Natural killer cell treated with Interleukin-12 subunit alpha and Interleukin-12 subunit beta and Interleukin-15 and Interleukin-18, amount 100 ng/mL, for 72 hours (primary cell): ENCODE measurements around the gene ADAM15. TPM values are rescaled to one million over a fixed set of nuclear protein-coding genes. Genes with fewer than 3 reads are reported as not detected.

Experiments
- ATAC-seq, 2 donors: fragments of 150-1000 bp; cut with Tn5 transposase in 1 of 2; sonication (Bioruptor Pico), chemical (Tn5 transposase) in 1 of 2; 2 replicates each; pipeline ENCODE4 v1.10.0; 2021
- DNase-seq: peaks from one replicate; pipeline ENCODE4 v3.0.0; 2022; ENCODE audit warnings: low spot score
- H3K27ac Mint-ChIP-seq, 2 donors: 1 replicate in 1 of 2; 2 replicates in 1 of 2; pipeline ENCODE4 v1.8.0; 2022; ENCODE audit warnings: mixed read lengths in 2 of 2, mild to moderate bottlenecking in 1 of 2, moderate library complexity in 1 of 2
- H3K27me3 Mint-ChIP-seq, 2 donors: 1 replicate in 1 of 2; 2 replicates in 1 of 2; pipeline ENCODE4 v1.8.0; 2022; ENCODE audit warnings: mixed read lengths in 2 of 2
- H3K36me3 Mint-ChIP-seq: one replicate; pipeline ENCODE4 v1.8.0; 2022; ENCODE audit warnings: mixed read lengths
- H3K4me1 Mint-ChIP-seq, 2 donors: 1 replicate in 1 of 2; 2 replicates in 1 of 2; pipeline ENCODE4 v1.8.0; 2022; ENCODE audit warnings: low read depth in 2 of 2, mixed read lengths in 2 of 2, mild to moderate bottlenecking in 1 of 2
- H3K4me3 Mint-ChIP-seq: one replicate; pipeline ENCODE4 v1.8.0; 2022; ENCODE audit warnings: mixed read lengths
- H3K9me3 Mint-ChIP-seq: 2 replicates; pipeline ENCODE4 v1.8.0; 2022; ENCODE audit warnings: mixed read lengths
- total RNA-seq, 2 donors: library from RNA; stranded (reverse); gene quantifications; one replicate each; pipeline ENCODE4 v1.2.3, GENCODE V29; 2022

Gene ADAM15
- total RNA-seq, 2 donors from 2014 or later: 42.1 to 107 TPM

GRCh38 chr1:155092641-155093040, 41.5 kb downstream of the ADAM15 start:
- Mint-ChIP-seq H3K4me3 (no peak overlapping the region), H3K9me3 (no peaks in the 10 kb centered on the region), H3K4me1 (peaks cover 4% of the 10 kb centered on the region in 2 donors), H3K27me3 (peaks cover 8 to 14% of the 10 kb centered on the region in 2 donors), H3K36me3 (no peaks in the 10 kb centered on the region), H3K27ac (no peak overlapping the region)
- DNase-seq (no peak), ATAC-seq (no peak)

GRCh38 chr1:155093911-155094621, 43.0 kb downstream of the ADAM15 start:
- Mint-ChIP-seq H3K9me3 (no peaks in the 10 kb centered on the region), H3K4me3 (no peak overlapping the region), H3K27ac (no peak overlapping the region), H3K27me3 (peaks cover 8 to 14% of the 10 kb centered on the region in 2 donors), H3K36me3 (no peaks in the 10 kb centered on the region), H3K4me1 (peaks cover 4% of the 10 kb centered on the region in 2 donors)
- ATAC-seq: peak in 1 of 2 donors; percentile 29
- DNase-seq: no peak

- no peak overlapping the region for H3K27ac Mint-ChIP-seq
- no peaks in the 10 kb centered on the region for H3K36me3 Mint-ChIP-seq
- no peak overlapping the region for H3K4me3 Mint-ChIP-seq
- no peak for ATAC-seq
- peaks cover 4% of the 10 kb centered on the region in 2 donors for H3K4me1 Mint-ChIP-seq
- no peak for DNase-seq
- no peaks in the 10 kb centered on the region for H3K9me3 Mint-ChIP-seq
- peaks cover 8 to 14% of the 10 kb centered on the region in 2 donors for H3K27me3 Mint-ChIP-seq
Measured at GRCh38 chr1:155094622-155094948, 43.5 kb downstream of the ADAM15 start.

GRCh38 chr1:155099331-155099730, 48.2 kb downstream of the ADAM15 start:
- Mint-ChIP-seq H3K4me1 (no peaks in the 10 kb centered on the region), H3K9me3 (no peaks in the 10 kb centered on the region)
- no peak for ATAC-seq

GRCh38 chr1:155103325-155103724, 52.2 kb downstream of the ADAM15 start:
- DNase-seq: no peak

More at GRCh38 chr1:155099331-155099730, 48.2 kb downstream of the ADAM15 start:
- peaks cover 8 to 14% of the 10 kb centered on the region in 2 donors for H3K27me3 Mint-ChIP-seq
- H3K36me3 Mint-ChIP-seq: no peaks in the 10 kb centered on the region
- H3K27ac Mint-ChIP-seq: no peak overlapping the region
- DNase-seq: no peak
- H3K4me3 Mint-ChIP-seq: no peak overlapping the region

GRCh38 chr1:155104605-155105534, 53.8 kb downstream of the ADAM15 start:
- H3K36me3 Mint-ChIP-seq: no peaks in the 10 kb centered on the region
- H3K27me3 Mint-ChIP-seq: peaks cover 5 to 7% of the 10 kb centered on the region in 2 donors
- no peaks in the 10 kb centered on the region for H3K9me3 Mint-ChIP-seq
- DNase-seq (no peak), ATAC-seq (no peak)
- H3K4me1 Mint-ChIP-seq: no peaks in the 10 kb centered on the region
- no peak overlapping the region for H3K27ac Mint-ChIP-seq
- no peak overlapping the region for H3K4me3 Mint-ChIP-seq

More at GRCh38 chr1:155103325-155103724, 52.2 kb downstream of the ADAM15 start:
- H3K27ac Mint-ChIP-seq: no peak overlapping the region
- no peaks in the 10 kb centered on the region for H3K36me3 Mint-ChIP-seq
- no peaks in the 10 kb centered on the region for H3K4me1 Mint-ChIP-seq
- H3K27me3 Mint-ChIP-seq: peaks cover 5 to 7% of the 10 kb centered on the region in 2 donors
- no peak for ATAC-seq
- H3K9me3 Mint-ChIP-seq: no peaks in the 10 kb centered on the region
- no peak overlapping the region for H3K4me3 Mint-ChIP-seq

GRCh38 chr1:155105604-155106011, 54.5 kb downstream of the ADAM15 start:
- Mint-ChIP-seq H3K27ac (no peak overlapping the region), H3K4me1 (no peaks in the 10 kb centered on the region), H3K27me3 (peaks cover 5 to 7% of the 10 kb centered on the region in 2 donors), H3K9me3 (no peaks in the 10 kb centered on the region), H3K4me3 (no peak overlapping the region), H3K36me3 (no peaks in the 10 kb centered on the region)
- ATAC-seq (no peak), DNase-seq (no peak)

GRCh38 chr1:155106862-155107261, 55.7 kb downstream of the ADAM15 start:
- Mint-ChIP-seq H3K27me3 (peaks cover 7 to 8% of the 10 kb centered on the region in 2 donors), H3K27ac (no peak overlapping the region), H3K4me3 (no peak overlapping the region), H3K4me1 (no peaks in the 10 kb centered on the region), H3K9me3 (no peaks in the 10 kb centered on the region), H3K36me3 (no peaks in the 10 kb centered on the region)
- no peak for ATAC-seq
- DNase-seq: peak; percentile 12

GRCh38 chr1:155107309-155108264, 56.5 kb downstream of the ADAM15 start:
- Mint-ChIP-seq H3K4me3 (no peak overlapping the region), H3K27ac (no peak overlapping the region), H3K36me3 (no peaks in the 10 kb centered on the region), H3K4me1 (no peaks in the 10 kb centered on the region), H3K27me3 (peaks cover 7 to 8% of the 10 kb centered on the region in 2 donors), H3K9me3 (no peaks in the 10 kb centered on the region)
- DNase-seq: no peak
- no peak for ATAC-seq

- ATAC-seq (no peak), DNase-seq (no peak)
- no peaks in the 10 kb centered on the region for H3K9me3 Mint-ChIP-seq
- peaks cover 7 to 8% of the 10 kb centered on the region in 2 donors for H3K27me3 Mint-ChIP-seq
- no peak overlapping the region for H3K4me3 Mint-ChIP-seq
- no peaks in the 10 kb centered on the region for H3K4me1 Mint-ChIP-seq
- no peaks in the 10 kb centered on the region for H3K36me3 Mint-ChIP-seq
- H3K27ac Mint-ChIP-seq: no peak overlapping the region
Measured at GRCh38 chr1:155108296-155108695, 57.2 kb downstream of the ADAM15 start.

GRCh38 chr1:155110381-155110780, 59.3 kb downstream of the ADAM15 start:
- no peak overlapping the region for H3K27ac Mint-ChIP-seq

GRCh38 chr1:155110826-155111225, 59.7 kb downstream of the ADAM15 start:
- no peaks in the 10 kb centered on the region for H3K36me3 Mint-ChIP-seq
- H3K4me1 Mint-ChIP-seq: no peaks in the 10 kb centered on the region
- H3K9me3 Mint-ChIP-seq: no peaks in the 10 kb centered on the region
- no peak for DNase-seq
- no peak for ATAC-seq
- H3K4me3 Mint-ChIP-seq: no peak overlapping the region
- no peak overlapping the region for H3K27ac Mint-ChIP-seq
- H3K27me3 Mint-ChIP-seq: peaks cover 0 to 2% of the 10 kb centered on the region in 2 donors

More at GRCh38 chr1:155110381-155110780, 59.3 kb downstream of the ADAM15 start:
- Mint-ChIP-seq H3K27me3 (peaks cover 3 to 6% of the 10 kb centered on the region in 2 donors), H3K36me3 (no peaks in the 10 kb centered on the region), H3K9me3 (no peaks in the 10 kb centered on the region), H3K4me1 (no peaks in the 10 kb centered on the region), H3K4me3 (no peak overlapping the region)
- ATAC-seq (no peak), DNase-seq (no peak)
